GM04503 (cell line): ENCODE measurements around the gene NDUFS2.
"Not testable (repeated sequence)": the region's sequence is repeated elsewhere in the genome, so short reads cannot be mapped to it uniquely, and the experiment has no call there.

Source experiments
- DNase-seq: peaks from one replicate; pipeline ENCODE4 v3.0.0-alpha.2; 2012; ENCODE audit warnings: low read depth

The NDUFS2 gene

GRCh38 chr1:161255302-161255701 is 53.1 kb downstream of the NDUFS2 start:
- DNase-seq: not testable (repeated sequence)

DNA sequence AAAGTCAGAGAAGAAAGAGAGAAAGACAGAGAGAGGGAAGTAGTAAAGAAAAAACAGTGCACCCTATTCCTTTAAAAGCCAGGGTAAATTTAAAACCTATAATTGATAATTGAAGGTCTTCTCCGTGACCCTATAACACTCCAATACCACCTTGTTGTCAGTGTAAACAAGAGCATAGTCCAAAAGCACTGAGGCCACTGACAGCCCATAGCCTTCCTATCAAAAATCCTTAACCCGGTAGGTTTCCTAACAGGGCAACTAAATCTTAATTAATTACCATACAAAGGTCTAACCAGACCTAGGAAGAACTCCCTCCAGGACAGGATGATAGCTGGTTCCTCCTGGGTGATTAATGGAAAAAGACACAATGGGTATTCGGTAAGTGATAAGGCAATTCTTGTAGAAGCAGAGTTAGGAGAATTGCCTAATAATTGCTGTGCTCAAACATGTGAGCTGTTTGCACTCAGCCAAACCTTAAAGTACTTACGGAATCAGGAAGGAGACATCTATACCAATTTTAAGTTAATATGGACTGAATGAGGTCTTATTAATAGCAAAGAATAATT is 53.9 kb downstream of the NDUFS2 start:
- DNase-seq: not testable (repeated sequence)

- not testable (repeated sequence) for DNase-seq
Measured at GRCh38 chr1:161257109-161257508, 54.9 kb downstream of the NDUFS2 start.

DNA sequence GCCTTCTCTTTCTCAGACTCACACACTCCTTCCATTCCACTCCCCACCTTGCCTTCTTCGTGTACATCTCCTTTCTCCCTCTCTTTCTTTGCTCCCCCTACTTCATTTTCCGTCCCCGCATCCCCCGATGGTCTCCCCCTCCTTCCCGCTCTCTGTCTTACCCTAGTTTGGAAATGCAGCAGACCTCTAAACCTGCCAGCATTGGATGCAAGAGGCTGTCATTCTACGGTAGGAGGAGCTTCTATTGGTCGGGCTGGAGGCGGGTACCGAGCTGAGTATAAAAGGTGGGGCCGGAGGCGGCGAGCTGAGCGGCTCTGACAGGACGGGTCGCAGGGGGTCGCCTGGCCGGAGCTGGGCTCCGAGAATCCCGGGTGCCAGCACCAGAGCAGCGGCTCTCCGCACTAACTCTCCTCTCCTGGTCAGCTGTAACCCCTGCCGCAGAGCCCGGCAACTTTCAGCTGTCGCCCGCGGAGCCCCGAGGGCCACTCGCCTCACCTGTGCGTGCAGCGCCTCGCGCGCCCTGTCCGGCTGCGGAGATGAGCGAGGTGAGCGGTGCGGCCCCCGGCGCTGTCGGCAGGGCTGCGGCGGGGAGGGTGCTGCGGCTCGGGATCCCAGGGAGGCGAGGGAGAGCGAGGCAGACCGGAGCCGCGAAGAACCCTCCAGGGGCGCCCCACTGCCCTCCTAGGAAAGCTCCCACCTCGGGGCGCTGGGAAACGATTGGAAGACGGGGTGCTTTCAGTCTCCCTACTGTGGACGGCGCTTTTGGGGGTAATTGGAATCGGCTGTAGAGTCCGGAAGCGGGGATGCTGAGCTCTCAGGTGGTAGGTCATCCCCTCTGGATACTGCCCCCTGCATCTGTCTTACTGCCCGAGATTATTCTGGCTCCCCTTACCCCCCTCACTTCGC is 56.5 kb downstream of the NDUFS2 start, which contains the start of gene PCP4L1:
Gene PCP4L1, plus strand, starts transcription at position 307 of the 906 bp plus-strand sequence. Its CDS starts 230 bp downstream, at position 537.
- no peak for DNase-seq

GRCh38 chr1:161259345-161259702 is 57.2 kb downstream of the NDUFS2 start:
- no peak for DNase-seq

GRCh38 chr1:161259765-161260164 is 57.6 kb downstream of the NDUFS2 start:
- no peak for DNase-seq

GRCh38 chr1:161260376-161261260 is 58.5 kb downstream of the NDUFS2 start:
- no peak for DNase-seq

DNA sequence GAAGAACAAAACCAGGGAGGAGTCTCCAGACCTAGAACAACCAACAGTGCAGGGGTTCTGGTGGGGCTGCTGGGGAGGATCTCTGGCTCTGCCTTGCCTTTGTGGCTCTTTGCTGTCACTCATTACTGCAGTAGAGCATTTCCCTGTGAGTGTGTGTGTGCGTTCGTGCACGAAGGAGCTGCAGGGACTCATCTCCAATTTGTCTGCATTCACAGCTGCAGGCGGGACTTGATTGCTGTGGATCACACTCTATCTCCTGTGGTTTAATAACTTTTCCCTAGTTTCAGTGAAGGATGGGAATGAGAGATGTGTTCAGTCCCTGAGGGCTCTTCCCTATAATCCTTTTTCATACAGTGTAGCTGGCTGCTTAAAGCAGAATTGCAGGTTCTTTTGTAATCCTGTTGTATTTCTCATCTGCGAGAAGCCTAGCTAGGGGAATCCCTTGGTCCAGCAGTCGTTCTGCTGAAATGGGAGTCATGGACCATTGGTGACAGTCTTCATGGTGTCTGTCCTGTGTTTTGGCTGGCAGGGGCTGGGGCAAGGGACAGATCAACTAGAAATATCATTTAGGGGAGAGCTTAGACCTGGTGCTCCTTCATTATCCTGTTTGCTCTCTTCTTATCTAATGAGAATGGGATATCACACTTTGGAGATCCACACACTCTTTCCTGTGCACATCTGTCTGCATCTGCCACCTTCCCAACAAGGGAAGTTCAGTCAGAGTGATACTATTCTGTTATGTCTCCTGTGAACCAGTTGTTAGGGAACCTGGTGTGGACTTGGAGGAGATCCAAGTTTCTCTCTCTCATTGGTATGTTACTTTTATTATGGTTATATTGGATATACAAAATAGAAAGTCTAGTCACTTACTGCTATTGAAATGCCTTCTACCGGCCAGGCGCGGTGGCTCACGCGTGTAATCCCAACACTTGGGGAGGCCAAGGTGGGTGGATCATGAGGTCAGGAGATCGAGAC is 59.4 kb downstream of the NDUFS2 start:
- no peak for DNase-seq
